ENCODE results near the gene NDEL1.

DNA sequence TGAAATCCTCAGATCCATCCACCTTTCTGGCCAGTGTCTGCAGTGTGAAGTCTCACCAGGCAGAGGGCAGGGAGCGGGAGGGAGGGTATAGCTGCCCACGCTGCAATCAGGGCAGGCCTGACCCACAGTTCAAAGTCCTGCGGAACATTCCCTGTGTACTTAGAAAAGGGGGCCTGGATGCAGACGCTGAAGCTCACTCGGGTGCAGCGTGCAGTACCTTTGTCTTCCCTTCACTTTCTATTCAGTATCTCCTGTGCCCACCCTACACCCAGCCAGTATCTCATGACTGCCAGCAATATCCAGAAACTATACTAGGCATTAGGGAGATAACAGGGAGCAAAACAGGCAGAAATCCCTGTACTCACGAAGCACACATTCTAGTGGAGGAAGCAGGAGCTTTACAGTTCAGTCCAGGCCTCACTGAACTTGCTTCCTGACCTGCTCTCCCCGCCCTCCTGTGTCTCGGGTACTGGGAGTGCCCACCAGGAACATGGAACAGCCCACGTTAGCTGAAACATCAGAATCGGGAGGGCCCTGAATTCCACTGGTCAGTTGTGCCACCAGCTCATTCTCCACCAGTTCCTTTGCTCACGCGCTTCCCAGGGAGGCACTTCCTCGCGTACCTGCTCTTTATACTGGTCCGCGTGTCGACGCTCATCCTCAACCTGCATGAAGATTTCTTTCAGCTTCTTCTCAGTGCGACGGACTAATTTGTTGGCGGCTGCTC is 42.2 kb downstream of the NDEL1 start:
- TF ChIP-seq, protein P1, sequence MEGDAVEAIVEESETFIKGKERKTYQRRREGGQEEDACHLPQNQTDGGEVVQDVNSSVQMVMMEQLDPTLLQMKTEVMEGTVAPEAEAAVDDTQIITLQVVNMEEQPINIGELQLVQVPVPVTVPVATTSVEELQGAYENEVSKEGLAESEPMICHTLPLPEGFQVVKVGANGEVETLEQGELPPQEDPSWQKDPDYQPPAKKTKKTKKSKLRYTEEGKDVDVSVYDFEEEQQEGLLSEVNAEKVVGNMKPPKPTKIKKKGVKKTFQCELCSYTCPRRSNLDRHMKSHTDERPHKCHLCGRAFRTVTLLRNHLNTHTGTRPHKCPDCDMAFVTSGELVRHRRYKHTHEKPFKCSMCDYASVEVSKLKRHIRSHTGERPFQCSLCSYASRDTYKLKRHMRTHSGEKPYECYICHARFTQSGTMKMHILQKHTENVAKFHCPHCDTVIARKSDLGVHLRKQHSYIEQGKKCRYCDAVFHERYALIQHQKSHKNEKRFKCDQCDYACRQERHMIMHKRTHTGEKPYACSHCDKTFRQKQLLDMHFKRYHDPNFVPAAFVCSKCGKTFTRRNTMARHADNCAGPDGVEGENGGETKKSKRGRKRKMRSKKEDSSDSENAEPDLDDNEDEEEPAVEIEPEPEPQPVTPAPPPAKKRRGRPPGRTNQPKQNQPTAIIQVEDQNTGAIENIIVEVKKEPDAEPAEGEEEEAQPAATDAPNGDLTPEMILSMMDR (IDR thresholded peaks at IDR 0.05), result no peak
- TF ChIP-seq FOXJ3 (CRISPR knock-in tag; IDR thresholded peaks at IDR 0.05; ENCODE audit: borderline replicate concordance) (no peak), NFYB (CRISPR knock-in tag; conservative IDR thresholded peaks at IDR 0.05; ENCODE audit: low read depth) (no peak), ZNF219 (CRISPR knock-in tag; IDR thresholded peaks at IDR 0.05; ENCODE audit: borderline replicate concordance) (no peak), CREM (CRISPR knock-in tag; IDR thresholded peaks at IDR 0.05) (no peak), SP1 (CRISPR knock-in tag; conservative IDR thresholded peaks at IDR 0.05) (no peak), ETV6 (CRISPR knock-in tag; IDR thresholded peaks at IDR 0.05) (no peak), HMGA2 (CRISPR knock-in tag; IDR thresholded peaks at IDR 0.05) (no peak)
- TF ChIP-seq, protein P2, sequence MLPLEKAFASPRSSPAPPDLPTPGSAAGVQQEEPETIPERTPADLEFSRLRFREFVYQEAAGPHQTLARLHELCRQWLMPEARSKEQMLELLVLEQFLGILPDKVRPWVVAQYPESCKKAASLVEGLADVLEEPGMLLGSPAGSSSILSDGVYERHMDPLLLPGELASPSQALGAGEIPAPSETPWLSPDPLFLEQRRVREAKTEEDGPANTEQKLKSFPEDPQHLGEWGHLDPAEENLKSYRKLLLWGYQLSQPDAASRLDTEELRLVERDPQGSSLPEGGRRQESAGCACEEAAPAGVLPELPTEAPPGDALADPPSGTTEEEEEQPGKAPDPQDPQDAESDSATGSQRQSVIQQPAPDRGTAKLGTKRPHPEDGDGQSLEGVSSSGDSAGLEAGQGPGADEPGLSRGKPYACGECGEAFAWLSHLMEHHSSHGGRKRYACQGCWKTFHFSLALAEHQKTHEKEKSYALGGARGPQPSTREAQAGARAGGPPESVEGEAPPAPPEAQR (CRISPR knock-in tag; IDR thresholded peaks at IDR 0.05), result no peak
- TF ChIP-seq, protein P3, sequence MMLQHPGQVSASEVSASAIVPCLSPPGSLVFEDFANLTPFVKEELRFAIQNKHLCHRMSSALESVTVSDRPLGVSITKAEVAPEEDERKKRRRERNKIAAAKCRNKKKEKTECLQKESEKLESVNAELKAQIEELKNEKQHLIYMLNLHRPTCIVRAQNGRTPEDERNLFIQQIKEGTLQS (CRISPR knock-in tag; conservative IDR thresholded peaks at IDR 0.05), result no peak
- TF ChIP-seq, protein P4, sequence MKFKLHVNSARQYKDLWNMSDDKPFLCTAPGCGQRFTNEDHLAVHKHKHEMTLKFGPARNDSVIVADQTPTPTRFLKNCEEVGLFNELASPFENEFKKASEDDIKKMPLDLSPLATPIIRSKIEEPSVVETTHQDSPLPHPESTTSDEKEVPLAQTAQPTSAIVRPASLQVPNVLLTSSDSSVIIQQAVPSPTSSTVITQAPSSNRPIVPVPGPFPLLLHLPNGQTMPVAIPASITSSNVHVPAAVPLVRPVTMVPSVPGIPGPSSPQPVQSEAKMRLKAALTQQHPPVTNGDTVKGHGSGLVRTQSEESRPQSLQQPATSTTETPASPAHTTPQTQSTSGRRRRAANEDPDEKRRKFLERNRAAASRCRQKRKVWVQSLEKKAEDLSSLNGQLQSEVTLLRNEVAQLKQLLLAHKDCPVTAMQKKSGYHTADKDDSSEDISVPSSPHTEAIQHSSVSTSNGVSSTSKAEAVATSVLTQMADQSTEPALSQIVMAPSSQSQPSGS (CRISPR knock-in tag; IDR thresholded peaks at IDR 0.05; ENCODE audit: borderline replicate concordance, low read depth), result no peak
- TF ChIP-seq, protein P5, sequence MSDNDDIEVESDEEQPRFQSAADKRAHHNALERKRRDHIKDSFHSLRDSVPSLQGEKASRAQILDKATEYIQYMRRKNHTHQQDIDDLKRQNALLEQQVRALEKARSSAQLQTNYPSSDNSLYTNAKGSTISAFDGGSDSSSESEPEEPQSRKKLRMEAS (CRISPR knock-in tag; IDR thresholded peaks at IDR 0.05), result no peak

All from WTC11 (cell line).